ACHN (cell line): ENCODE measurements around the gene TMEM132A.

Source experiments
- DNase-seq: peaks from one replicate; pipeline ENCODE4 v3.0.0-alpha.2; 2015
- in situ Hi-C: cut with HindIII; loops from 2 replicates; pipeline ENCODE4 v1.10.0; 2017; ENCODE audit warnings: low sequenced_read_pairs, low pct_ligation_motif_present, low pct_unique_long_range_greater_than_20kb

The TMEM132A gene

GRCh38 chr11:60947700-60948099 lies 23.4 kb downstream of the TMEM132A start:
- in situ Hi-C loops, result no loop called here

GRCh38 chr11:60948250-60948649 lies 24.0 kb downstream of the TMEM132A start:
- no peak for DNase-seq
- in situ Hi-C loops, result no loop called here

More at GRCh38 chr11:60947700-60948099, 23.4 kb downstream of the TMEM132A start:
- DNase-seq, result no peak

- DNase-seq, result no peak
- in situ Hi-C loops, result no loop called here
These were observed 25.8 kb downstream of the TMEM132A start for GRCh38 chr11:60950024-60950423.

GRCh38 chr11:60950933-60951605 lies 26.8 kb downstream of the TMEM132A start:
- no peak for DNase-seq
- in situ Hi-C loops, result no loop called here

- no peak for DNase-seq
- in situ Hi-C loops, result no loop called here
These were observed 27.3 kb downstream of the TMEM132A start for GRCh38 chr11:60951606-60951903.

- in situ Hi-C loops, result no loop called here
- DNase-seq, result peak; percentile 50
These were observed 27.9 kb downstream of the TMEM132A start, which contains the start of gene SLC15A3 for GRCh38 chr11:60951904-60952741. SLC15A3 (minus strand) TSS chr11:60952176; CDS start chr11:60951551, 625 bp downstream.

GRCh38 chr11:60952742-60953170 lies 28.5 kb downstream of the TMEM132A start:
- no peak for DNase-seq
- in situ Hi-C loops, result no loop called here

GRCh38 chr11:60953781-60954180 lies 29.5 kb downstream of the TMEM132A start:
- DNase-seq, result no peak
- in situ Hi-C loops, result no loop called here

GRCh38 chr11:60954421-60954820 lies 30.2 kb downstream of the TMEM132A start:
- in situ Hi-C loops, result no loop called here
- DNase-seq, result no peak

- in situ Hi-C loops, result no loop called here
- no peak for DNase-seq
These were observed 31.3 kb downstream of the TMEM132A start for GRCh38 chr11:60955571-60955970.

GRCh38 chr11:60957188-60957587 lies 32.9 kb downstream of the TMEM132A start:
- DNase-seq, result no peak
- in situ Hi-C loops, result no loop called here

- in situ Hi-C loops, result no loop called here
- no peak for DNase-seq
These were observed 35.2 kb downstream of the TMEM132A start for GRCh38 chr11:60959431-60959830.

- in situ Hi-C loops, result no loop called here
- no peak for DNase-seq
These were observed 36.1 kb downstream of the TMEM132A start for GRCh38 chr11:60960405-60960804.

- no peak for DNase-seq
- in situ Hi-C loops, result no loop called here
These were observed 40.5 kb downstream of the TMEM132A start for GRCh38 chr11:60964801-60965200.

GRCh38 chr11:60966890-60967289 lies 42.6 kb downstream of the TMEM132A start:
- in situ Hi-C loops, result no loop called here
- no peak for DNase-seq

GRCh38 chr11:60968223-60968622 lies 44.0 kb downstream of the TMEM132A start:
- in situ Hi-C loops, result no loop called here
- no peak for DNase-seq

GRCh38 chr11:60970369-60970774 lies 46.1 kb downstream of the TMEM132A start:
- in situ Hi-C loops, result no loop called here
- DNase-seq, result peak; percentile 40

GRCh38 chr11:60970890-60971289 lies 46.6 kb downstream of the TMEM132A start:
- in situ Hi-C loops, result no loop called here
- DNase-seq, result no peak

GRCh38 chr11:60971520-60971919 lies 47.3 kb downstream of the TMEM132A start, which contains the start of gene CD6:
CD6 (plus strand) TSS chr11:60971680; CDS start chr11:60971866, 186 bp downstream.
- DNase-seq, result no peak
- in situ Hi-C loops, result no loop called here
